Measurements from ENCODE around the gene ACACB. TPM values are rescaled to one million over a fixed set of nuclear protein-coding genes. Genes with fewer than 3 reads are reported as not detected.

Gene ACACB
- total and polyA plus RNA-seq, 11 donors: 29.9 to 176 (median 119) TPM

GRCh38 chr12:109160433-109160832 lies 44.0 kb downstream of the ACACB start:
- H3K36me3 ChIP-seq: peaks cover 0 to 17% (median 0%) of the 10 kb centered on the region in 9 donors
- 17 to 32% (median 28%) methylated on average over 7 of the region's 7 CpGs for WGBS, 4 donors
- H3K27me3 ChIP-seq: no peaks in the 10 kb centered on the region
- H3K4me1 ChIP-seq: peaks cover 12 to 92% (median 64%) of the 10 kb centered on the region in 12 donors
- peak overlapping the region in 4 of 12 donors; percentile 1 to 16 (median 10) for H3K4me3 ChIP-seq
- ATAC-seq (peak; percentile 59 to 79 (median 72)), DNase-seq (peak in 4 of 5 donors; percentile 33 to 57 (median 46))
- H3K27ac ChIP-seq: peak overlapping the region; percentile 60 to 96 (median 84)
- intact Hi-C loops (cut with DNase I): loop anchor here in 3 of 10 donors (1.0 to 10.0 kb wide), 3 partner anchors 44 to 49 kb away; partner anchors contain the start of gene ACACB (in 2 of the 3)
- TF ChIP-seq CTCF (IDR thresholded peaks at IDR 0.05) (no peak), POLR2A (IDR thresholded peaks at IDR 0.05) (no peak)
- H3K9me3 ChIP-seq: no peaks in the 10 kb centered on the region

- no peaks in the 10 kb centered on the region for H3K9me3 ChIP-seq
- intact Hi-C loops (cut with DNase I): loop anchor here in 3 of 10 donors (1.0 to 10.0 kb wide), 3 partner anchors 44 to 50 kb away; partner anchors contain the start of gene ACACB (in 2 of the 3)
- H3K4me3 ChIP-seq: peak overlapping the region in 3 of 12 donors; percentile 1 to 13 (median 8)
- peak; percentile 48 to 67 (median 56) for ATAC-seq
- DNase-seq: peak in 1 of 5 donors; percentile 48
- no peaks in the 10 kb centered on the region for H3K27me3 ChIP-seq
- peaks cover 12 to 88% (median 60%) of the 10 kb centered on the region in 12 donors for H3K4me1 ChIP-seq
- WGBS, 4 donors: 30 to 66% (median 38%) methylated on average over 4 of the region's 4 CpGs
- H3K36me3 ChIP-seq: peaks cover 0 to 17% (median 0%) of the 10 kb centered on the region in 9 donors
- no peak for TF ChIP-seq CTCF (IDR thresholded peaks at IDR 0.05)
- TF ChIP-seq POLR2A (IDR thresholded peaks at IDR 0.05): no peak
- peak overlapping the region; percentile 60 to 96 (median 84) for H3K27ac ChIP-seq
Measured at GRCh38 chr12:109160873-109161272, 44.5 kb downstream of the ACACB start.

DNA sequence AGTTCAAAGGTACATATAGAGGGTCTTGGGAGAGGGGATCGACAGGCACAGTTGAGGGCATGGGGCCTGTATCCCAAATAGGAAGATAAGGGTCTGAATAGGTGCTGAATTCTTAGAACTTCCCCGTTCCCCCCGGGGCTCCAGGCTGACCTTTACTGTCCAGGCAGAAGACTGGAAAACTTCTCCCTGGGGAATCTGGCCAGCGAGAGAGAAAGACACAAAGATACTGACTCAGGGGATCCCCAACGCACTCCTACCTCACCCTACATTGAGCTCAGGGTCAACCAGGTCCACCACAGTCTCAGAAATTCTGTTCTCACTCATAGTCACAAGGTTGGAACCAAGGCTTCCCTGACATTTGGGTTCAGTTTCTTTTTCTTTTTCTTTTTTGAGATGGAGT lies 46.2 kb downstream of the ACACB start:
- ATAC-seq (no peak), DNase-seq (no peak)
- TF ChIP-seq POLR2A (IDR thresholded peaks at IDR 0.05) (no peak), CTCF (IDR thresholded peaks at IDR 0.05) (no peak)
- H3K4me1 ChIP-seq: peaks cover 12 to 73% (median 49%) of the 10 kb centered on the region in 12 donors
- intact Hi-C loops (cut with DNase I): loop anchor here in 1 of 10 donors (10.0 kb wide), 1 partner anchor 48 kb away; the partner anchor contains the start of gene ACACB
- WGBS, 4 donors: 54 to 68% (median 61%) methylated on average over 5 of the region's 5 CpGs
- no peaks in the 10 kb centered on the region for H3K27me3 ChIP-seq
- H3K9me3 ChIP-seq: no peaks in the 10 kb centered on the region
- H3K27ac ChIP-seq: peak overlapping the region; percentile 3 to 75 (median 50)
- peaks cover 0 to 26% (median 9%) of the 10 kb centered on the region in 9 donors for H3K36me3 ChIP-seq
- H3K4me3 ChIP-seq: no peak overlapping the region

DNA sequence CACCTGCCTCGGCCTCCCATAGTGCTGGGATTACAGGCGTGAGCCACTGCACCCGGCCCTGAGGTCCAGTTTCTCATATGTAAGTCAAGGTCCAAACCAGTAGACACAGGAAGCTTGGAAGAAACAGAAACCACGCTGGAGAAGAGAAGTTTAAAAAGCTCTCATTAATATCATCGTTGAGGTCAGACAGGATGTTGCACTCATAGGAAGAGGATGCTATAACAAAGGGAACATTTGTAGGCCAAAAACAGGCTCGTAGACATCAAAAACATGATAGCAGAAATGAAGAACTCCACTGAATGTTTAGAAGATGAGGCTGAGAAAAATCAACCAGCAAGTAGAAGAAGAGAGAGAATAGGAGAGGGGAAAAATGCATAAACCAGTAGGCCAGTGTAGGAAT lies 46.8 kb downstream of the ACACB start:
- Histone ChIP-seq H3K36me3 (peaks cover 0 to 32% (median 16%) of the 10 kb centered on the region in 9 donors), H3K27me3 (no peaks in the 10 kb centered on the region), H3K4me3 (no peak overlapping the region), H3K9me3 (no peaks in the 10 kb centered on the region), H3K4me1 (peaks cover 7 to 66% (median 43%) of the 10 kb centered on the region in 12 donors), H3K27ac (peak overlapping the region in 11 of 12 donors; percentile 35 to 75 (median 51))
- TF ChIP-seq CTCF (IDR thresholded peaks at IDR 0.05) (no peak), POLR2A (IDR thresholded peaks at IDR 0.05) (no peak)
- peak in 1 of 4 donors; percentile 55 for ATAC-seq
- intact Hi-C loops (cut with DNase I): loop anchor here in 1 of 10 donors (10.0 kb wide), 1 partner anchor 48 kb away; the partner anchor contains the start of gene ACACB
- 56 to 72% (median 65%) methylated on average over 6 of the region's 6 CpGs for WGBS, 4 donors
- no peak for DNase-seq

Data from heart left ventricle (tissue), 16 donors.